ENCODE measurements around the gene PLRG1.
A peak's percentile ranks its signal among the peaks of the same experiment; 100 is the strongest.

The PLRG1 gene

DNA sequence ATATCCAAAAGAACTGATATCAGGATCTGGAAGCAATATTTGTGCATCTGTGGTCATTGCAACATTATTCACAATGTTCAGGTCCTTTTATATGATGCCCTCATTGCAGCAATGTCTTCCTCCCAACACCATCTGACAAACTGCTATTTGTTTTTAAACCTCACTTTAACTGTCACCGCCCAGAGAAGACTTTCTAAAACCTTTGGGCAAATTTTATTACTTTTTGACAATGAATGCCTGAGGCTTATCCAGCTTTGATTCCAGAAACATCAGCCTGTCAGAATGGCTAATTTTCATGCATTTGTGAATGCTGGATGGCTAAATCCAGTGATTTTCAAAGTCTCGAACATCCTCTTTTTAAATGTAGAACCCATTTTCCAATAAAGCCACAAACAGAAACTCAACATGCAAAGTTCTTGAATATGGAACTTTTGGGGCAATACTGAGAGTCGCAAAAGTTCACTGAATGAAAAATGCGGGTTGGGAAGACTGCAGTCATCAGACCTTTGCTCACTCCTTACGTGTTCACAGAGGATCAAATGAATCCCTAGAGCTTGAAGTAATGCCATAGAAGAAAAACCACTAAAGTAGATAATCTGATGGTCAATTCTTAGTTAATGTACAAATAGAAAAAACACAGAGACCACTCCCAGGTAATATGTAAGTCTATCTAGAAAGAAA, 23.1 kb upstream of the PLRG1 start:
- no peak for DNase-seq

DNA sequence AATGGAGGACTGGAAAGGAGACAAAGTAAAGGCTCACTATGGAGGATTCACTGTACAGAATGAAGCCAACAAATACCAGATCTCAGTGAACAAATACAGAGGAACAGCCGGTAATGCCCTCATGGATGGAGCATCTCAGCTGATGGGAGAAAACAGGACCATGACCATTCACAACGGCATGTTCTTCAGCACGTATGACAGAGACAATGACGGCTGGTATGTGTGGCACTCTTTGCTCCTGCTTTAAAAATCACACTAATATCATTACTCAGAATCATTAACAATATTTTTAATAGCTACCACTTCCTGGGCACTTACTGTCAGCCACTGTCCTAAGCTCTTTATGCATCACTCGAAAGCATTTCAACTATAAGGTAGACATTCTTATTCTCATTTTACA, 19.4 kb upstream of the PLRG1 start:
- DNase-seq = no peak

DNA sequence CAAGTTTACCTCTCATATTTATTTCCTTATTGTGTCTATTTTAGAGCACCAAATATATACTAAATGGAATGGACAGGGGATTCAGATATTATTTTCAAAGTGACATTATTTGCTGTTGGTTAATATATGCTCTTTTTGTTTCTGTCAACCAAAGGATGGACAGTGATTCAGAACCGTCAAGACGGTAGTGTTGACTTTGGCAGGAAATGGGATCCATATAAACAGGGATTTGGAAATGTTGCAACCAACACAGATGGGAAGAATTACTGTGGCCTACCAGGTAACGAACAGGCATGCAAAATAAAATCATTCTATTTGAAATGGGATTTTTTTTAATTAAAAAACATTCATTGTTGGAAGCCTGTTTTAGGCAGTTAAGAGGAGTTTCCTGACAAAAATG, 18.8 kb upstream of the PLRG1 start:
- DNase-seq = no peak

DNA sequence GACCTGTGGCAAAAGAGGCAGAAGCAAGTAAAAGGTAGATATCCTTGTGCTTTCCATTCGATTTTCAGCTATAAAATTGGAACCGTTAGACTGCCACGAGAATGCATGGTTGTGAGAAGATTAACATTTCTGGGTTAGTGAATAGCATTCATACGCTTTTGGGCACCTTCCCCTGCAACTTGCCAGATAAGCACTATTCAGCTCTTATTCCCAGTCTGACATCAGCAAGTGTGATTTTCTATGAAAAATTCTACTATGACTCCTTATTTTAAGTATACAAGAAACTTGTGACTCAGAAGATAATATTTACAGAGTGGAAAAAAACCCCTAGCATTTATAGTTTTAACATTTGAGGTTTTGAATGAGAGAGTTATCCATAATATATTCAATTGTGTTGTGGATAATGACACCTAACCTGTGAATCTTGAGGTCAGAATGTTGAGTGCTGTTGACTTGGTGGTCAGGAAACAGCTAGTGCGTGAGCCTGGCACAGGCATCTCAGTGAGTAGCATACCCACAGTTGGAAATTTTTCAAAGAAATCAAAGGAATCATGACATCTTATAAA, 16.5 kb upstream of the PLRG1 start:
- no peak for DNase-seq

DNA sequence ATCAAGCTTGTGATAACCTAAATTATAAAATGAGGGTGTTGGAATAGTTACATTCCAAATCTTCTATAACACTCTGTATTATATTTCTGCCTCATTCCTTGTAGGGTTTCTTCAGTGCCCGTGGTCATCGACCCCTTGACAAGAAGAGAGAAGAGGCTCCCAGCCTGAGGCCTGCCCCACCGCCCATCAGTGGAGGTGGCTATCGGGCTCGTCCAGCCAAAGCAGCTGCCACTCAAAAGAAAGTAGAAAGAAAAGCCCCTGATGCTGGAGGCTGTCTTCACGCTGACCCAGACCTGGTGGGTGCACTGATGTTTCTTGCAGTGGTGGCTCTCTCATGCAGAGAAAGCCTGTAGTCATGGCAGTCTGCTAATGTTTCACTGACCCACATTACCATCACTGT, 15.5 kb upstream of the PLRG1 start:
- no peak for DNase-seq

DNA sequence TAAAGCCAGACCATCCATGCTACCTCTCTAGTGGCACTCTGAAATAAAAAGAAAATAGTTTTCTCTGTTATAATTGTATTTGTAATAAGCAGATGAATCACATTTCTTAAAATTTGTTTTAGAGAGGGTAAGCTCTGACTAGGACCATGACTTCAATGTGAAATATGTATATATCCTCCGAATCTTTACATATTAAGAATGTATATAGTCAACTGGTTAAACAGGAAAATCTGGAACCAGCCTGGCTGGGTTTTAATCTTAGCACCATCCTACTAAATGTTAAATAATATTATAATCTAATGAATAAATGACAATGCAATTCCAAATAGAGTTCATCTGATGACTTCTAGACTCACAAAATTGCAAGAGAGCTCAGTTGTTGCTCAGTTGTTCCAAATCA, 14.1 kb upstream of the PLRG1 start:
- DNase-seq = no peak

DNA sequence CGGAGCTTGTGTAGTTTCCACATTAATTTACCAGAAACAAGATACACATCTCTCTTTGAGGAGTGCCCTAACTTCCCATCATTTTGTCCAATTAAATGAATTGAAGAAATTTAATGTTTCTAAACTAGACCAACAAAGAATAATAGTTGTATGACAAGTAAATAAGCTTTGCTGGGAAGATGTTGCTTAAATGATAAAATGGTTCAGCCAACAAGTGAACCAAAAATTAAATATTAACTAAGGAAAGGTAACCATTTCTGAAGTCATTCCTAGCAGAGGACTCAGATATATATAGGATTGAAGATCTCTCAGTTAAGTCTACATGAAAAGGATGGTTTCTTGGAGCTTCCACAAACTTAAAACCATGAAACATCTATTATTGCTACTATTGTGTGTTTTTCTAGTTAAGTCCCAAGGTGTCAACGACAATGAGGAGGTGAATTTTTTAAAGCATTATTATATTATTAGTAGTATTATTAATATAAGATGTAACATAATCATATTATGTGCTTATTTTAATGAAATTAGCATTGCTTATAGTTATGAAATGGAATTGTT, 12.6 kb upstream of the PLRG1 start, which contains the start of gene FGB:
Gene FGB, plus strand, starts transcription at position 315 of the 558 bp plus-strand sequence. Its CDS starts 8 bp downstream, at position 323.
- no peak for DNase-seq

DNA sequence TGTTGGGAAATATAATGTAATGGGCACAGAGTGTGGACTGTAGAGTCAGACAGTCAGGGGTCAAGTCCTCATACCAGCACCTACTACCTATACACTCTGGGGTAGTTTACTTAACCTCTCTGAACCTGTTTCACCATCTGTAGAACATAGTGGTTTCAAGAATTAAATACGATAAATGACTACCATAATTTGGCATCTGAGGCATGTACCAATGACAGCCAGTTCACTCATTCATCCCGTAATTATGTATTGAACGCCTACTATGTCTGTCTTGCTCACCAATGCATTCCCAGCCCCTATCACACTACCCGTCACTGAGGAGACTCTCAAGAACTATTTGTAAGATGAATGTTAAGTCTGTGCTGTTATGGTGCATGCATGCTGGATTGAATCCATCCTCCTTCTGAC, 10.6 kb upstream of the PLRG1 start:
- no peak for DNase-seq

DNA sequence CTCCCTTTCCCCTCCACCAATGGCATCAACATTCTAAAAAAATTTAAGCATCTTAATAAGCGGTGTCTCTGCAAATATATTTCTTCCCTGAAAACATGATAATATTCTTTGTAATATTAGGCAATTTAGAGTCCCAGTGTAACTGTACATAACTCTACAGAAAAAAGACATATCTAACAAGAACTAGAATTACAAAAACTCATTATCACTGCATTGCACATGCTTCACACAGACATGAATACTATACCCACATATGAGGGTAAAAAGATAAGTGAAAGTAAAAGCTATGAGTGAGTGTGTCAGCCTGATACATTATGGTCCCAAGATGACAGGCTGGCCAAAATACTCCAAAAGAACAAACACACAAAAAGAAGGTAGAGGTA, 10.2 kb upstream of the PLRG1 start:
- DNase-seq = no peak

DNA sequence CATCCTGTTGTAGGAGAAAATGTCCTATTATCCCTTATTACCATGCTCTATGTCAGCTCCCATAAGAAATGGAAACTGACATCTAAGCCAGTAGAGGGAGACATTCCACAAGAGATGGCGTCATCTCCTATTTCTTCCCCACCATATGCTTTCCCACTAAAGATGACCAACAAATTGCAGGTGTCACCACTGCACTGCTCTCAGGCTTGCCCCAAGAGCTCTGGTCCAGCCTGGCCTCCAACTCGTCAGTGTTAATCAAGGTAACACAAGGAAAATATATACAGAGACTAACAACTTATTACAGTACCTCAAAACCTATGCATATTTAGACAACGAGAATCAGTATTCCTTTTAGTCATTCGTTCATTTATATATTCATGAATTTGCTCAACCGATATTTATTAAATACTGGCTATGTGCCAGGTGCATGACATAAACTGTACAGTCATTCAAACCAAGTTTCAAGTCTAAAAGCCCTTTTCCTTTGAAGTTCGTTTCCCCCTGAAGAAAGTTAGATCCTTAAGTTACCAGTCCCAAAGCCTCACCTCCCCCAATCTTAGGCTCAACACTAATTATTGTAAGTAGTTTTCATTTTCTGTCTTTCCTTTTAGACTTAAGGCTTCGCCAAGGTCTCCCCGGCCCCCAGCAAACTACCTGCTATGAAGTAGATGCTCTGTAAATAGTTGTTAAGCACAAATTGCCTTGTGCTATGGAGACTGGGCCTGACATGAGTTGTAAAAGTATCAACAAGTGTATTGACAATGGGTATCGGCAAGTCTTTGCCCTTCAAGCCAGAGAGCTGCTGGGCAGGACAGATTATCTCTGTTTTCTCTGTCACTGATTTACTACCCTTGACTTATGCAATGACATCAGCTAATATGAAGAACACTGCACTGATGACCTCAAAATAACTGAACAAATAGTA, 9.6 kb upstream of the PLRG1 start:
- DNase-seq = peak in 1 of 2 donors; percentile 28

DNA sequence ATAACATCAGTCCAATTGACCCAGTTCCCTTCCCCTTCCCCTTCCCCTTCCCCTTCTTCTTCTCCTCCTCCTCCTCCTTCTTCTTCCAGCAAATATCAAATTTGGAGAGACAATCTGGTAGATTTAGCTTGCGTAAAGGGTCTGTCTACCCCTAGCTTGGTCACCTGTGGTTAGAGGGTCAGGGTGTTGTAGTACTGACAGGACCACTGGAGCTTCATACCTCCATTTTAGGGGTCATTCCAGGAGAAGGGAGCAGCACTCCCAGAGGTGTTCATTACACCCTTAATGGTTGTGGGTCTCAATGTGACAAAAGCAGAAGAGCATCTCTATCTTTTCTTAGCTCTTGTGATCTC, 8.9 kb upstream of the PLRG1 start:
- no peak for DNase-seq

DNA sequence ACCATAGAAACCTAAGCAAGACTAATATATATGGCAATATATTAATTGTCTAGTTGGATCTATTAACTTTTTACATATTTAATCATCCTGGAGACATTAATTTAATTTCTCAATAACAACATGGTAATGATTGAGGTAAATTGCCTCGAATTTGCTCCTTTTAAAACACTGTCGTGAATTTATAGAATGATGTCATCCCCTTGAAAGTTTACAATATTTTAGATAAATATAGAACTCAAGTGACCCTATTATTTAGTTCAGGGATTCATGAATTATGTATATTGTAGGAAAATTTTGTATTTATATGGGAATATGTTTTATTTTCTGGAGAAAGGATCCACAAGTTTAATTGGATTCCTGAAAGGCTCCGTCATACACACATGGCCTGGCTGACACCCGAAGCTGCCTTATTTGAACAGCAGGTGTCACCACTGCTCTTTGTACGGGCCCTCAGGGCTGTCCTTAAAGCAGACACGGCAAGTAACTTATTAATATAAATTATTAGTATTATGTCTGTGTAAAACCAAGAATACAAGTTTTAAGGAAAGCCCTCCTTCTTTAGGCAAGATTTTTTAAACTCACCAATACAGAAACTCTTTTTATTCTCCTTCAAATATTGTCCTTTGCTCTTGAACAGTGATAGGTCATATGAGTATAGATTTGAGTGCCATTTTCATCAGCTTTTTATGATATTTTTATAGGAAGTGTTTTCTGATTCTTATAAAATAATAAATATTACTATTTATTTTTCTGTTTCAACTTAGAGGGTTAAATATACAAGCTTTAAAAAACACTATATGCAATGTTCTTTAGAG, 1.9 kb upstream of the PLRG1 start:
- DNase-seq = peak; percentile 73 to 83

DNA sequence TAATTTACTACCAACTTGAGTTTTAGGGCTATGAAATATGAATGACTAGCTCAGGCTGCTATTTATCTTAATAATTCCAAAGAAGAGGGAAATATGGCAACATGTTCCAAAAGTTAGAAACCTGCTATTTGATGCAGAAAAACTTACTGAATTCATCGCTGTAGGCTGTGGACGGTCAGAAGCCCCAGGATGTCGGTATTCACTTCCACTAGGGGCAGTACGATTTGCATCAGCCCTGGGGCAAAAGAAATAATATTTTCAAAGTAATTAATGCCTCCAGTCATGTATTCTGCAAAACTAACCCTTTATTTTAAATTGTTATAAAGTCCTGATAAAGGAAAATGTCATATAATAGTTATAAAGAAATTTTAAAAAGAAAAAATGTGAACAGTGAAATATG, 4.5 kb downstream of the PLRG1 start:
- no peak for DNase-seq

DNA sequence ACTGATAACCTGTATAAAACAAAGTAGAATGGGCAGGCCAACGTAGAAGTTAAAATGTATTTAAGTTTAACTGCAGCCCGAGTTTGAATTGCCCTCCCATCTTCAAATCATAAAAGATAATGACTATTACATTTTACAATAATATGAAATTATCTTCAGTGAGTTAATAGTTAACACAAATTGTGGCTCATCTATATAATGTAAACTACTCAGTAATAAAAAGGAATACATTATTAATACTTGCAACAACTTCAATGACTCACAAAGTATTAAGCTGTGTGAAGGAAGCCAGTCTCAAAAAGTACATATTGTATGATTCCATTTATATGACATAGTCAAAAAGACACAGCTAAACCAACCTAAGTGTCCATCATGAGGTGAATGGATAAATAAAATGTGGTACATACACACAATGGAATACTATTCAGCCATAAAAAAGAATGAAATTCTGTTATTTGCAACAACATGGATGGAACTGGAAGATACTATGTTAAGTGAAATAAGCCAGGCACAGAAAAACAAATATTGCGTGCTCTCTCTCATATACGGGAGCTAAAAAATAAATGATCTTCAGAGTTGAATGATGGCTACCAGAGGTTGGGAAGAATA, 7.8 kb downstream of the PLRG1 start:
- no peak for DNase-seq

DNA sequence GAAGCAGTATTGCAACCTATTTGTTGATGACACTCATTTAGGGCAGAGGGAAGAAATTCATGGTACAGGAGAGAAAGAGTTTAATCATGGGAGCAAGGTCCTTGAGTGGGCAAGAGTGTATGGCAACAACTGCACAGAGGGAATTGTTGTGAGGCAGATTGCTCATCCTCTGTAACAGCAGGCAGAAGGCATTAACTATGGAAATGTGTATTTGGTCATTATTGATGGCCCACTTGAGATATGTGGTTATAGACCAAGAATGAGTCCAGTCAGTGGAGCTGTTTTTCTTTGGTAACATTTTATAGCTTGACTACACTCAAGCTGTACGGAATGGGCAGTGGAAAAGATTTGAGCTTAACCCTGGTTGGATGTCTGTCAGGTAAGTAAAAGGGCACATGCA, 15.9 kb downstream of the PLRG1 start:
- no peak for DNase-seq

DNA sequence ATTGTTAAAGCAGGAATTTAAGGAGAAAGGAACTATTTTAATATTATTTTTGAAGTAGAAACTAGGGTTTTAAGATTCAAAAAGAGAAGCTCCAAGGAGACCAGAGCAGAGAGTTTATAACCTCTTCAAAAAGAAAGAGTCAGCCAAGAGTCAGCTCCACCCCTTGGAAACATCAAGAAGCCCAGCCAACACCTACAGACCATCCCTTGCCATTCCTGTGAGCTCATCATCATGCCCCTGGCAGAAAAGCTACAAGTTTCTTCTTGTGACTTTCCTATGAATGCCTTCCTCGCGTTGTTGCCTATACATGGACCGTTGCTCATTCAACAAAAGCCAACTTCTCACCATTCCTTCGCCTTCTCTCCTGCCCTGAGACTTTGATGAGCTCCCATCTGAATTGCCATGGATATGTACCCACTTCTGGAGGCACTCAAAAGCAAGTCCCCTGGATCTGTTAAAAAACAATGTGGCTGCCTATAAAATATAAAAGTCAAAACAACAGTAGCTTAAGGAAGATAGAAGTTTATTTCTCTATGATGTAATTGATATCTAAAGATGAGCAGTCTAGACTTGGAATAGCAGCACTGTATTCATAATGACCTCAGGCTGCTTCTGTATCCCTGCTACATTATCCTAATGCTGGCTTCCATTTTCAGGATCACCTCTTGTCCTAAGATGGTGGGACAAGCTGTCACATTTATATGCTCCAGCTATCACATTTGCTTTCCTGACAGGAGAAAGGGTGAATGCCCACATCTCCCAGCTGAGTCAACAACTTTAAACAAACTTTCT, 20.3 kb downstream of the PLRG1 start:
- no peak for DNase-seq

DNA sequence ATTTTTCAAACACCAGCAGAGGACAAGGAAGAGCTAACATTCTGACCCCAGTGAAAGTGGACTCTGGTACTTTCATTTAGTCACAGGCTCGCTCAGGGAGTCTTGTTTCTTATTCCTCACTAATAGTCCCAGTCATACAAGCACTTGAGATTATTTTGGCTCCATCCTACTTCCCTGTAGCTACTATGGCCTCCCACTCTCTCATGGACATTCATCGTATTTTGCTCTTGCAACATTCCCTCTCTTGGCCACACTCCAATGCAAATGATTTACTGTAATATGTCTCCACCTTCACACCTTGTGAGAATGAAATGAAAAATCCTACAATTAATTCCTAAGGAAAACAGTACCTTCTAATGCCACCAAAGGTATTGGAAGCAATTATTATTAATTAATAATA, 21.3 kb downstream of the PLRG1 start:
- DNase-seq = no peak

DNA sequence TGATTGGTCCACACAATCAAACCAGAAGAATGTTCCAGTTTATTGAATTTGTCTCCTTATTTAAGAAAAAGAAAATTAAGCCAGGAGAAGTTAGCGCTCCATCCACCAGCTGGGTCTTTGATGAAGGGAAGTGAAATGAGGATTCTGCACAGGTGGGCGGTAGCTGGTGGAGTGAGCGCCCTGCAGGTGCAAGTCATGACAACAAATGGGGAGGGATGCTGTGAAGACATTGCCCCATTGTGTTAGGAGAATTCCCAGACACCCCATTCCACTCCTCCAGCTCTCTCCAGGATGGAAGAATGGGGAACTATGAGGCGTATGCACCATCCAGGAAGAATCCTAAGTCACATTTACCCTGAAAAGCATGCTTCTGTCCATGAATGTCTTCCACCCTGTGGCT, 22.9 kb downstream of the PLRG1 start:
- no peak for DNase-seq

DNA sequence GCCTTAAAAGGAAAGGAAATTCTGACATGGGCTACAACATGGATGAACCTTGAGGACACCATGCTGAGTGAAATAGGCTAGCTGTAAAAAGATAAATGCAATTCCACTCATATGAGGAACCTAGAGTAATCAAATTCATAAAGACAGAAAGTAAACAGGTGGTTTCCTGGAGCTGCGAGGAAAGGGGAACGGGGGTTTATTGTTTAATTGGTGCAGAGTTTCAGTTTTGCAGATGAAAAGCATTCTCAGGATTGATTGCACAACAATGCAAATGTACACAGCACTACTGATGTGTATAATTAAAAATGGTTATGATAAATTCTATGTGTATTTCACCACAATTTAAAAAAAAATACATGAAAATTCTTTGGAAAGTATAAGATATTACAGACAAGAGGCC, 24.0 kb downstream of the PLRG1 start:
- DNase-seq = no peak

DNA sequence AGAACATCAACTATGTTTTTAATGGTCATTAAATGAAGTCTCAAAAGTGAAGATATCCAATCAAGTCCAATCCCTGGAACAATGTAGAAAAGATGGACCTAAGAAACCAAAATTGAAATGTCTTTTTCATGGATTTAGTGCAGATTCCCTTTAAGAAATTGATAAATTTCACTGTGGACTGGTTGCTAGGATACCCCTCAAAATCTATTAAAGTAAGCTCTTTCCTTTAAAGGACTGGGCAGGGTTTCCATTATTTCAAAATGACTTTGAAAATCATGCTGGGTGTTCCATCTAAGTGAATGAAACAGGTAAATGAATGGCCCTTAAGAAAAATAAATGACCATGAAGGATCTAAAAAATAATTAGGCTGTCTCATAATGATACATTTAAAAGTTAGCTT, 28.6 kb downstream of the PLRG1 start:
- no peak for DNase-seq

DNA sequence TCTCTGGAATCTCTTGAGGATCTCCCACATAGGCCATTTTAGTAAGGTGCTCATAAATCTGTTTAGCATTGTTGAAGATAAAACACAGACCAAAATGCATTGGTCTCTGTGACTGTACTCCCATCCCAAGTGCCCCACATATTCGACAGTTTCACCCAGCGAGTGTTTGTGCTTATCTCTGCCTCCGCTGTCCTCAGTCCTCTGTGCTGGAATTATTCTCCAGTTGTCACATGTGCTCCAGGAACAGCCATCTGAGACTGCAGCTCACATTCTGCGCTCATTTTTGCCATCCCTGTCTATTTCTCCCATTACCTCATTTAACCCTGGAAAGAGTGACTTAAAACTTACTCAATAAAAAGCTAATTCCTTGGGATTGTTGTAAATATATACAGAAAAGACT, 31.0 kb downstream of the PLRG1 start:
- DNase-seq = no peak

DNA sequence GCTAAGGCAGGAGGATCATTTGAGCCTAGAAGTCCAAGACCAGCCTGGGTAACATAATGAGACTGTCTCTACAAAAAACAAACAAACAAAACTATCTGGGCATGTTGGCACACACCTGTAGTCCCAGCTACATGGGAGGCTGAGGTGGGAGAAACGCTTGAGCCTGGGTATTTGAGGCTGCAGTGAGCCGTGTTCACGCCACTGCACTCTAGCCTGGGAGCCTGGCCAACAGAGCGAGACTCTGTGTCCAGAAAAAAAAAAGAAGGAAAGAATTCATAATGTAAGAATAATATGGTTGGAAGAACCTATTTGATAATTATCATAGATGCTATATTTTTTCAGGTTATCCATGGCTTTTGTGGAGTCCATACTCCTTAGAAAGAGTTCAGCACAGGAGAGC, 32.6 kb downstream of the PLRG1 start:
- no peak for DNase-seq
